Nasal cavity respiratory epithelium epithelial cell of viscerocranial mucosa (primary cell): ENCODE results near the gene RILP. TPM values are rescaled to one million over a fixed set of nuclear protein-coding genes. Genes with fewer than 3 reads are reported as not detected.

ENCODE experiments used
- total RNA-seq: library from RNA; depleted of rRNA; stranded (reverse); fragments of >200 nt; gene quantifications from 2 replicates; pipeline ENCODE4 v1.2.3, GENCODE V29; 2014

Gene RILP
- 3.4 and 3.6 TPM in 2 replicates for total RNA-seq

DNA sequence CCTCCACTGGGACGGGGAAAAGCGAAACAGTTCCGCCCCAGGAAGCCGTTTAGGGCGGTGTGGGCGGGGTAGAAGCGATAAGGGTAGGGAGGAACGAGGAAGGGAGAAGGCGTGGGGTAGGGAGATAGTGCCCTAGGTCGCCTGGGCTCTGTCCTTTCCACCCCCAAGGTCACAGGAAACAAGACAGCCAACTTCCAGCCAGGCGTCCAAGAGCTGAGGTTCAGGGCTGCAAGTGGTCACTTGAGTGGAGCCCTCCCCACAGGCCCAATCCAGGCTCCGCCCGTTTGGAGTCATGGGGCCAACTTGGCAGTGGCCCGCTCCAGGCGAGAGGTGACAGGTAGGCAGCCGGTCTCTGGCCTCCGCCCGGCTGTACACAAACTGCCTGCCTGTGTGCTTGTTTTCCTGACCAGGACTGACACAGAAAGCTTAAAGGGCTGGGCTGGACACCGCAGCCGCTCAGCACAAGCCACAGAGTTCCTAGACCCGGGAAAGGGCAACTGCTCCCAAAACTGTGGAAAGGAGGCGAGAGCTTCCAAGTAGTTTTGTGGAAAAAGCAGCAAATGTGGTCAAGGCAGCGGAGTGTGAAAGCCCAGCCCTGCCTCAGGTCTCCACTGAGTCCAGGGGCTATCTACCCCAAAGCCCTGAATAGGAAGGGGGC, at the start of gene RILP:
TSS of gene RILP (minus strand) at position 23 of the 658 bp plus-strand sequence. CDS start 62 bp downstream, outside the sequence.

DNA sequence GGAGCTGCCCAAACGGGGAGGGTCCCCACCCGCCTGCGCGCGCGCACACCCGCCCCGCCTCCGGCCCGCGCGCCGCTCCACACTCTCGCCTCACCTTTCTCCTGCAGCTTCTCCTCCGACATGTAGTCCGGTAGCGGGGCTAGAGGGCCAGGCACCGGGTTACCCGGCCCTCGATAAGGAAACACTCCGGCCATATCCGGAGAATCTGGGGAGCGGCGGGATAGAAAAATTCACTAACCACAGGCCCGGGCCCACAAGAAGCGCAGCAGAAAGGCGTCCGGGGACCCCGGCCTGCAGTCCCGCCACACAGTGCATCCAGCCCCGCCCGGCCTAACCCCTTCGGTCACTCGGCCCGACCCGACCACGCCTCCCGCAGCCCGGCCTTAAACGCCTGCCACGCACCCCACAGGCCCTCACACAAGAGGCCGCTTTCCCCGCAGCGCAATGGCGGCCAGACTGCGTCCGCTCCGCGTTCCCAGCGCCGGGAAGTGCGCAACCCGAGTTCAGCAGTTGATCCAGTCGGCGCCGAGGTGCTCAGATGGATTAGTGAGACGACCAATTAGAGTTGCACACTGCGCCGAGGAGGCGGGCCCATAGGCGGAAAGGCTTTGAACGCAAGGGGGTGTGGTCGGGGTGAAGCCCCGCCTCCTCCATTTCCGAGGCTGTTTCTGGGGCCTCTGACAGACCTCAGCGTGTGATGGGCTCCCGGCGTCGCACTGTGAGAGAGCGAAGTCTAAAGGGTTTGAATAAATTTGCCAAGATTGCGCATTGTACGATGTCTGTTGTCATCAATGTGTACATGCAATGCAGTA, 34.9 kb upstream of the RILP start, which contains the start of gene PRPF8:
TSS of gene PRPF8 (minus strand) at position 490 of the 812 bp plus-strand sequence. CDS start at position 194, 296 bp downstream.

GRCh38 chr17:1645207-1646171, 4.2 kb downstream of the RILP start, which contains the start of gene SCARF1:
Gene SCARF1, minus strand, starts transcription at chr17:1645732. Its CDS starts 35 bp downstream, at chr17:1645697.

DNA sequence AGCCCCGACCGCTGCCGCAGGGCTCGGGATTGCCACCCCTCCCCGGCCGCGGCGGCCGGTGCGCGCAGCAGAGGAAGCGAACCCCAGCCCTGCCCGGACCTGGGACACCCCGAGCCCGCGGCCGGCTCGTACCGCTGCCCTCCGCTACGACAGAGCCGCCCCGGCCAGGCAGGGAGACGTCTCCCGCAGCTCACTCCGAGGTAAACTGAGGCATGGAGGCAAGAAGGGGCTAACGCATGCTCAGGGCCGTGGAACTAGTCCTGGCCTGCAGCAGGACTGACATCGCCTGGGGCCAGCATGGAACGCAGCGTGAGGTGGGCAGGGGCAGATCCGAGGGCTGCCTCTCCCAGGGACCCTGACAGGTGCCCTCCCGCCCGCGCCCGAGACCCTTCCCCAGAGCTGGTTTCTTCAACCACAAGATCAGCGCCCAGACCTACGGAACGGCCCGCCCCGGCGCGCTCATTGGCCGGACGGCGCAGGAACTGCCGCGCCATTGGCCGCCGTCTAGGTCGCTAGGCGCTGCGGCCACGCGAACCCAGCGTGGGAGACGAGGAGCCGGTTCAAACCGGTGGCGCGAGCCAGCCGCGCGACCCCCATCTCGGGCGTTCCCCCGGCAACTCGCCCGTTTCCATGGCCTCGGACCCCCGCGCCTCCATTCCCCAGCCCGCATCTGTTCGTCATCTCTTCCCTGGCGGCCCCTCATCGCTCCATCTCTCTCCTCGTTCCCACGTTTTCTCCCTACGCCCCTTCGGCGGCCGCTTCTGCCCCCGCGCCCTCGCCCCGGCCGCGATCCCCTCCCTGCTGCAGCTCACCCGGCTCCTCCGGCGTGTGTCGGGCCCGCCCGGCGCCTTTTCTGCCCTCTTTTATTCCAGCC, 21.4 kb downstream of the RILP start, which contains the start of gene SLC43A2:
TSS of gene SLC43A2 (minus strand) at position 853 of the 874 bp plus-strand sequence. CDS start 960 bp downstream, outside the sequence.

Other genes starting within 250 kb of the RILP start
- 436 and 639 TPM in 2 replicates for gene YWHAE, start 249.6 kb downstream of the RILP start, total RNA-seq
- 121 and 129 TPM in 2 replicates for gene CRK, start 193.6 kb downstream of the RILP start, total RNA-seq
- 85.1 and 211 TPM in 2 replicates for gene MYO1C, start 157.2 kb downstream of the RILP start, total RNA-seq
- 23.2 and 44.9 TPM in 2 replicates for gene INPP5K, start 133.3 kb downstream of the RILP start, total RNA-seq
- gene PITPNA, start 87.1 kb downstream of the RILP start, total RNA-seq: 20.2 and 32.9 TPM in 2 replicates
- gene SLC43A2, start 21.0 kb downstream of the RILP start, total RNA-seq: 3.8 and 8.5 TPM in 2 replicates
- gene SCARF1, start 4.1 kb downstream of the RILP start, total RNA-seq: 0.34 and 0.43 TPM in 2 replicates
- gene PRPF8, start 35.0 kb upstream of the RILP start, total RNA-seq: 88.9 and 187 TPM in 2 replicates
- gene TLCD2, start 60.5 kb upstream of the RILP start, total RNA-seq: 7.8 and 9.9 TPM in 2 replicates
- 13.7 and 39.9 TPM in 2 replicates for gene WDR81, start 74.8 kb upstream of the RILP start, total RNA-seq
- 0.68 and 1.5 TPM in 2 replicates for gene SERPINF2, start 93.0 kb upstream of the RILP start, total RNA-seq
- 73.1 and 440 TPM in 2 replicates for gene SERPINF1, start 112.2 kb upstream of the RILP start, total RNA-seq
- 8.5 and 11.2 TPM in 2 replicates for gene SMYD4, start 180.0 kb upstream of the RILP start, total RNA-seq
- 29.4 and 54.2 TPM in 2 replicates for gene RPA1, start 180.1 kb upstream of the RILP start, total RNA-seq